NCI-H2171 (cell line): ENCODE results near the gene MAPK9.

Experiments
- DNase-seq: peaks from one replicate; lab custom pipeline; 2025; lab: John Stamatoyannopoulos, UW

The MAPK9 gene

DNA sequence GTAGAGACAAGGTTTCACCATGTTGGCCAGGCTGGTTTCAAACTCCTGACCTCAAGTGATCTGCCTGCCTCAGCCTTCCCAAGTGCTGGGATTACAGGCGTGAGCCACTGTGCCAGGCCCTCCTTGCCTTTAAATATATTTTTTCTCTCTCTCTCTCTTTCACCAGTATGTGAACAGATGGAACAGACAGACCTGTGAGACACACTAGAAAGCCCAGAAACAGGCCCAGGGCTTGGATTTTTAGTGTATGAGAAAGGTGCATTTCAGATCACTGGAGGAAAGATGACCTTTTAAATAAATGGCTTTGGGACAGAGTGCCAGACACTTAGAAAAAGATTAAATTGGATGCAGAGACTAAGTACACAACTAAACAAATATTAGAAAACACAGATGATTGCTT is 86.0 kb downstream of the MAPK9 start:
- no peak for DNase-seq

DNA sequence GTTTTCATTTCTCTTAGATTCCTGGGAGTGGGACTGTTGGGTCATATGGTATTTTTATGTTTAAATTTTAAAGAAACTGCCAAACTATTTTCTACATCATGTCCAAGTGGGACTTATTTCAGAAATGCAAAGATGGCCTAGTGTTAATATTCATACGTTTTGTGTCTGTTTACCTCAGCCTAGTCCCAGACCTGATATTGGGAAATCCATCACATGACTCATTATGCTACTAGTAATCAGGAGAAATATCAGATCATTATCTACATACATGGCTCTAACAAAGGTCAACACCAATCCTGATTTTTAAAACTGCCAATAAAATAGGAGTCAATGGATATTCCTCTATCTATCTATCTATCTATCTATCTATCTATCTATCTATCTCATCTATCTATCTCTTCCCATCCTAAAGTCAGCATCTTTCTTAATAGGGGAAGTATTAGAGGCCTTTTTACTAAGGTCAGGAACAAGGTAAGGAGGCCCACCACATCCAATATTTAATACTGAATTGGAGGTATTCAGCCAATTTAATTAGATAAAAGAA is 87.5 kb downstream of the MAPK9 start:
- no peak for DNase-seq

DNA sequence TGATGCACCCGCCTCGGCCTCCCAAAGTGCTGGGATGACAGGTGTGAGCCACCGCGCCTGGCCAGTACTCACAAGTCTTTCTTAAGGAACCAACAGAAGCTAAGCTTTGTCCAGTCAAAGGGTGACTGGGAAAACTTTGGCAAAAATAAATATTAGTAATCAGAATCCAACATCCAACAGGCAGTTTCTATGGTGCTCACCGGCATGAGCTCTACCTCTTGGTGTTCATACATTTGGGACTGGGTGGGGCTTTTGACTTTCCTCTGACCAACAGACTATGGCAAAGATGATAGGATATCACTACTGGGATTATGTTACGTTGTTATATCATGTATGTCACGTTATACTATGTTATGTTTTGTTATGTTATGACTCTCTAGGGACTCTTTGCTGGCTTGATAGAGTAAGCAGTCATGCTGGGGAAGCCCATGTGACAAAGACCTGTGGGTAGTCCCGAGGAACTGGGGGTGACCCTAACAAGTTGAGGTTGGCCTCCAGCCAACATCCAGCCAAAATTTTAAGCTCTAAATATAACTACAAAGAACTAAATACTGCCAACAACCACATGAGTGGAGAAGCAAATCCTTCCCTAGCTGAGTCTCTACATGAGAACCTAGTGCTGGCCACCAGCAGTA is 88.8 kb downstream of the MAPK9 start:
- no peak for DNase-seq

DNA sequence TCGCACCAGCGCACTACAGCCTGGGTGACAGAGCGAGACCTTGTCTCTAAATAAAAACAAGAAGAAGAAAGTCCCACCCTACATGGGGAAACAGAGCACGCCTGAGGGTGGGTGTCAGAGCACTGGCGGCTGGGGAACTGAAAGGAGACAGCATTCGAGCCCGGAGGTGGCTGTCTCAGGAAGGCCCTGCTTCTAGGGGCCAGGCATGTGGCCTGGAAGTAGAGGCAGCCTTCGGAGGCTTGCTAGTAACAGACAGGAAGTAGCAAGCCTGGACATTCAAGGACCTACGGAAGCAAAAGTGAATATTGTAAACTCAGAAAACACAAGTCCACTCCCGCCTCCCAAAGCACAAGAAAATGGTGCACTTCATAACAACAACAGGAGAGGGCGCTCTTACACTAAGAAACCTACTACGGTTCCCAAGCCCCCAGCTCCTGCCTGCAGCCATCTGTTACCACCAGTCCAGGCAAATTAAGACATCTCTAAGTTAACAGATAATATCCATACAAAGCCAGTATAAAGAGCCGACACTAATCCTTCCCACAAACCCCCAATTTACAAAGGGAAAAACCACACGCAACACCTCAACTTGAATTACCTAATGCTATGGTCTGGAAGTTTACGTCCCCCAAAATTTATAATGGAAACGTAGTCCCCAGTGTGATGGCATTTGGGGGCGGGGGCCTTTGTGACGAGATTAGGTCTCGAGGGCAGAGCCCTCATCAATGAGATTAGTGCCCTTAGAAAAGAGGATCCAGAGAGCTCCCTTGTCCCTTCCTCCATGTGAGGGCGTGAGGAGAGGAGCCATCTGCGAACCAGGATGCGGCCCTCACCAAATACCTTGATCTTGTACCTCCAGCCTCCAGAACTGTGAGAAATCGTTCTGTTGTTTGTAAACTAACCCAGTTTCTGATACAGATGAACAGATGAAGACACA is 90.6 kb downstream of the MAPK9 start:
- DNase-seq, result no peak

DNA sequence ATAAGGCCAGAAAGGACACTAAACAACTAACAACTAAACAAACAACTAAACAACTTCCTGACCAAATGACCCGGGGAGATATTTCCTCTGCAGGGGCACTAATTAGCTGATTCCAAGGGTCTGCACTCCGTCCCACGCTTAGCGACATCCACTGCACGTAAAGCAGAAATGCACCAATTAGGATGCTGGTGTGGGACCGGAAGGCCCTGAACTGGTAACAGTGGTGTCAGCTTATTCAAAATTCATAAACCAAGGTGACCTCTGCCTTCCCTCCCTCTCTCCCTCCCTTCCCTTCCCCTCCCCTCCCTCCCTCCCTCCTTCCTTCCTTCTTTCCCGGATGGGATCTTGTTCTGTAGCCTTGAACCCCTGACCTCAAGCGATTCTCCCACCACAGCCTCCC is 92.5 kb downstream of the MAPK9 start:
- no peak for DNase-seq

DNA sequence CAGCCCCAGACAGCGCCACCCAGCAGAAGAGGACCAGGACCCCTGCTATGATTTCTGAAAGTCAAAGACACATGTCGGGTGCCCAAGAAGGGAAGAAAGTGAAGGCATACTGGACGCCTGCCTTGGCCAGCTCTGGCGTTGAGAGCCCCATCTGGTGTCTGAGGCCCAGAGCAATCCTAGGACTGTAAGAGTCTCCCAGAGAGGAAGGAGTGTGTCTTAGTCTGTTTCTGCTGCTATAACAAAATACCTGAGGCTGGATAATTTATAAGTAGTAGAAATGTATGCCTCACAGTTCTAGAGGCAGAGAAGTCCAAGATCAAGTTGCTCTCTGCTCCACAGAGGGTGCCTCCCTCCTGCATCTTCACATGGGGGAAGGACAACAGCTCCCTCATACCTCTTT is 93.7 kb downstream of the MAPK9 start:
- DNase-seq, result no peak

DNA sequence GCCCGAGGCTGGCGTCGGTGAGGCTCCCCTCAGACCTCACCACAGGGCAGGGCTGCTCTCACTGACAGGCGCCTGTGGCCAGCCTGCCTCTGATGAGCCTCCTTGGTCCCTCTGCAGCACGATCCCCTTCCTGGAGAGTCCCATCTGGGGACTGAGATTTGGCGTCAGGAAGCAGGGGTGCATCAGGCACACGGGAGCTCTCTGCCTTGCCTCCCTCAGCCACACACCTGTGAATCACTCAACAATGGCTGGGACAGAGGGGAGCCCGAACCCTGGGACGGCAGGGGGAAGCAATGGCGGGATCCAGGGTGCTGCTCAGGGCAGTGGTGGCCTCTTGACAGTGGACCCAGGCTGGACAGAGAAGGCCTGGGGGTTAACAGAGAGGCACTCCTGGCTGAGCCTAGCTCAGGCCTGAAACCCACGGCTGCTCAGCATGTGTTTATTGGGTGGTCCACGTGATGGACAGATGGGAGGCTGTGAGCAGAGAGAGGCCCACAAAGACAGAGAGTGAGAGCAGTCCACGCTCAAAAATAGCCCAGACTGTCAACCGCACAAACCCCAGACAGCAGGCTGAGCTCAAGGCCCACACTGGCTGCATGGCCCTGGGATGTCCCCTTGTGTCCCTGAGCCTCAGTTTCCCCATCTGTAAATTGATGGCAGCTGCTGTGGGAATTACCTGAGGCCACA is 94.7 kb downstream of the MAPK9 start:
- no peak for DNase-seq

DNA sequence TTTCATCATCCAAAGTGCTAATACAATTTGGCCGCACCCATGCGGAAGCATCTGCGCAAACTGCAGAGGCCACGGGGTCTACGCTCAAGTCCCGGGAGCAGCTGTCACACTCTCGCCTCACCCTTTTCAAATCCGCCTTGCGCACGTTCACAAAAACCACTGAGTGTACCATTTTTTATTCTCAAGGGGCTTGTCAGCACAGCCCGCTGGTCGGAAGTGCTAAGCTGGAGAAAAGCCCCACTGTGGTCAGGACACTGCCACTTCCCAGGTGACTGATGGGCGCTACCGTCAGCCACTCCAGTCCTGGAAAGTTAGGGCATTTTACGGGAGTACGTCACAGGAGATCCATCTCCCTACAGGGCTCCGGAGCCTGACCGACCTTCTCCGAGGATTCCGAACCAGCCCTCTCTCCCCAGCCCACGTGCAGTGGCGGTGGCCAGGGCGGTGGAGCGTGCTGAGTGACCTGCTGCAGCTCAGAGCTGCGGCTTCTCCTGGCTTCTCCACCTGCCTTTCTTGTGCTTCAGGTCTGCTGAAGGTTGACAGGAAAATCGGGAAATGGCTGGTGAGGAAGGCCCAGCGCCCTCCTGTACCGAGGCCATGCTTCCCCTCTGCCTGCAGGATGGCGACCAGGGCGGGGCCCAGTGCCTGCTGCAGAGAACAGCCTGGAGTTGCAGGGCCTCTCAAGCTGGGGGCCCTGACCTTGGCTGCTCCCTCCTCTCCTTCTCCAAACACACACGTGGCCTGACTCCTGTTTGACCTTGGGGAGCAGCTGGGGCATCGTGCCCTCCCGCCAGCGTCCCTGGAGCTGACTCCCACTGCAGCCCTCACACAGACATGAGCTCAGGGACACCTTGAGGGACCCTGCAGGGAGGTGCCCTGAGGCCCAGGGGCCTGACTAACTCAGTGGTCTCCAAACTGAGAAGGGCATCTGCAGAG is 97.2 kb downstream of the MAPK9 start:
- peak; percentile 34 for DNase-seq

DNA sequence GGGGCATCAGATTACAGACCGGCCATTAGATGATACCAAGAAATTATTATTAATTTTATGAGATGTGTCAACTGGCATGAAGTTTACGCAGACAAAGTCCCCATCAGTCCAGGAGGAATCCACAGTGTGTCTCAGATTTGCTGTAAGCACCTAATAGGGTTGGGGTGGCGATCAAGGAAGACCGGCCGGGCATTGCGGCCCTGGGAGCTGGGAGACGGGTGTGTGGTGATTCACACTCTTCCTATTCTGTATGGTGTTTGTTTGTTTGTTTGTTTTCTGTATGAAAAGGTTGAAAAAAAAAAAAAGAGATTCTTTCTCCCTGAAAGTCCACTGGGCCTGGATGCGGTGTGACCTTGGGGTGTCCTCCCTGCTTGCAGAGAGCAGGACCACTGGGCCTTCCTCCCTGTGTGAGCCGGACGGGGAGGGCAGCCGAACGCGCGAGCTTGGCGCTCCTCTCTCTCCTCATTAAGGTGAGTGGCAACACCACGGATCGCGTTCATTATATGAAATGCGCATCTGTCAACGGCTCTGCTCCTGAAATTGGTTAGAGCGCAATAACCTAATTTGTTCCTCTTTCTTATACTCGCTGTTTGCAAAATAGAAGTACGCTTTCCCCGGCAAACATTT is 98.0 kb downstream of the MAPK9 start:
- DNase-seq, result no peak

DNA sequence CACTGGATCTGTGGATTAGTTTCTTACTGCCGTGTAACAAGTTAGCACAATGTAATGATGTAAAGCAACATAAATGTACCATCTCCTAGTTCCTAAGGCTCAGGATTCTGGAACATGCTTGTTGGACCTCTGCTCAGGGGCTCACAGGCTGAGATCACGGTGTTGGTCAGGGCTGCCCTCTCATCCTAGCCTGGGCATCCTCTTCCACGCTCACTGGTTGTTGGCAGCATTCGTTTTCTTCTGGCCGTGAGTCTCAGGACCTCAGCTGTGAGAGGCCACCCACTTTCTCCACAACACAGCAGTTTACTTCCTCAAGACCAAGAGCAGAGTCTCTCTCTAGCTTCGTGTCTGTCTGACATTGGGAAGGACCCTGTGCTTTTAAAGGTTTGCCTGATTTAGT is 100.2 kb downstream of the MAPK9 start:
- DNase-seq, result no peak

DNA sequence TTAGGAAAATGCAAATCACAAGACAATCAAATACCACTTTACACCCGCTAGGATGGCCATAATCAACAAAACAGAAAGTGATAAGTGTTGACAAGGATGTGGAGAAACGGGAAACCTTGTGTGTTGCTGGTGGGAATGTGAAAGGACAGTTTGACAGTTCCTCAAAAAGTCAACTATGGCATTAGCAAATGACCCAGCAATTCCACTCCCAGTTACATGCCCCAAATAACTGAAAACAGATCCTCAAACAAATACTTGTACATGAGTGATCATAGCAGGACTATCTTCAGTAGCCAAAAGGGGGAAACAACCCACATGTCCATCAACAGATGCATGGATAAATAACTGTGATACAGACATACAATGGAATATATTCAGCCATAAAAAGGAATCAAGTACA is 104.1 kb downstream of the MAPK9 start:
- DNase-seq, result no peak
